SK-MEL-5 (cell line): Measurements from ENCODE around the gene ZNF565. TPM values are rescaled to one million over a fixed set of nuclear protein-coding genes. Genes with fewer than 3 reads are reported as not detected.
"Not testable (repeated sequence)": the region's sequence is repeated elsewhere in the genome, so short reads cannot be mapped to it uniquely, and the experiment has no call there.

Source experiments
- DNase-seq: peaks from one replicate; pipeline ENCODE4 v3.0.0-alpha.2; 2016; ENCODE audit warnings: low read depth, low spot score
- in situ Hi-C: cut with HindIII; loops from 2 replicates; pipeline ENCODE4 v1.10.0; 2016; ENCODE audit warnings: low sequenced_read_pairs, high pct_unique_total_duplicates, low pct_unique_long_range_greater_than_20kb
- total RNA-seq: library from RNA; depleted of rRNA; stranded (reverse); fragments of >200 nt; shearing (Covaris generic); gene quantifications from 2 replicates; pipeline ENCODE4 v1.2.3, GENCODE V29; 2014

The ZNF565 gene
- total RNA-seq, 1 experiment from 2014 or later = 2.6 TPM

DNA sequence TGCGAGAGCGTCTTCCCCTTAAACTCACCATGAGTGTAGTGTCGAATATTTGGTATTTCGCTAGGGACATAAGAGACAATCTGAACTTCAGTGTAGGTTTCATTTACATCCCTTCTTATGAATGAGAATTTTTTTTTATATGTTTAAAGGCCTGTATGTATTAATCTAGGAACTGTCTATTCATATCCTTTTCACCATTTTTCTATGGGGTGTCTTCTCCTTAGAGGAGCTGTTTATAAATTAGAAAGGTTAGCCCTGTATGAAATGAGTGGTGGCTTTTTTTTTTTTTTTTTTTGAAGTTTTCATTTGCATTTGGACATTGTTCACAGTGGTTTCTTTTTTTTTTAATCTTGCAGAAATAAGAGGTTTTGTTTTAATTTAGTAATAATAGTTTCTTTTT is 8.0 kb upstream of the ZNF565 start:
- DNase-seq = no peak
- in situ Hi-C loops = no loop called here

DNA sequence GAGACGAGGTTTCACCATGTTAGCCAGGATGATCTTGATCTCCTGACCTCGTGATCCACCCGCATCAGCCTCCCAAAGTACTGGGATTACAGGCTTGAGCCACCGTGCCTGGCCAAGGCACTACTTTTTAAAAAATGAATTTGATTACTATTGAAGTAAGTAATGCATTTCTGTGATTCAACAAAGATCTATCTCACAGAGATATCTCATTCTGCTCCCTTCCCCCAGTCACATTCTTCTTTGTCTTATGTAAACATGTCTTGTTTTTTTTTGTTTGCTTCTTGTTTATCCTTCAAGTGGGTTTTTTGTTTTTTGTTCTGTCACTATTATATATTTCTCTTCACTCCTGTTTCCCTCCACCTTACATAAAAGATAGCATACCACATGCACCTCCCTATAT is 7.0 kb upstream of the ZNF565 start:
- in situ Hi-C loops = no loop called here
- DNase-seq = no peak

DNA sequence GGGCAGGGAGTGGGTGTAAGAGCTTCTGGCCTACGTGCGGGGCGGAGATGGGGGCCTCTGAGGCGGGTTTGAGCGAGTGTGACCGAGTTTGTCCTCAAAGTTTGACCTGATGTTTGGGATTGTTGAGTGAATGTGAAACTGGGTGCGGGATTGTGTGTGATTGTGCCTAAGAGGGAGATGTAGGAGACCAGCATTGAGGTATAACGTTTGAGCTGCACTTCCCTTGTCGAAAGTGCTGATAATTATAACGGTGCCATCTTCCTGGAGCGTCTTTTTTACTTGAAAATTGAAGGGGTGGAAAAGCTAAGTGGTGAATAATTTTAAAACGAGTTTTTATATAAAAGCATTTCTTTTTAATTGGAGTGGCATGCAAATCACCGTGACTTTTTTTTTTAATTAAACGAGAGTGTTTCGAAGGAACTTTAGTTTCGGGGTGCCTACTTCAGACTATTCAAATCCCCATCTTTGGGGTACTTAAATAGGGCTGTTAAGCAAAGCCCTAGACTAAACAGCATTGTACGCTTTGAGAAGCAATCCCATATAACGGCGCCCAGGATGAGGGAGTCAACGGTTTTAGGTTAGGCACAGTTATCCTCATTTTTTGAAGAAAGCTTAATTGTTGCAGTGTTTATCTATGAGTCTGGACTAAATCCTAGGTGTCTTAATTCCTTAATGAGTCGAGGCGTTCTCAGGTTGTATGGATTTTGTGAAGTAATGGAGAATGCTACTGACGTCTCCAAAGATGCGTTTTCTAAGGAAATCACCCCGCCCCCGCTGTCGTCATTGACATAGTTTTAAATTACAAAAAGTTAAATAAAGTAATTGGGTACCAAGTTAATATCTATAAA is 1.0 kb upstream of the ZNF565 start:
- in situ Hi-C loops = no loop called here
- DNase-seq = peak; percentile 19

DNA sequence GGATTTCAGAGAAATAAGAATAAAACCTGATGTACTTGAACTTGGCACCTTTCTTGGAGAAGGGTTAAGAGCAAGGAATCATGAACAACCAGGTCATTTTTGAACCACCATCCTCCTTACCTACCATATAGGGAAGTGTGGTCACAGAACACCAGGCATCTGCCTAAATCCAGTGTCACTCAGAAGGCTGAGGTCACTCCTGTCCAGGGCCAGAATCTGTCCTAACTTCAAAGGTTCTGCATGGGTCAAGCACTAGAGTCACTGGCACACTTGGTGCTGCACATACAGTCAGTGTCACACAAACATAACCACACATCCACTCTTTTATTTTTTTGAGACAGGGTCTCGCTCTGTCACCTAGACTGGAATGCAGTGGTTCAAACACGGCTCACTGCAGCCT is 1.6 kb downstream of the ZNF565 start:
- DNase-seq = no peak
- in situ Hi-C loops = no loop called here

DNA sequence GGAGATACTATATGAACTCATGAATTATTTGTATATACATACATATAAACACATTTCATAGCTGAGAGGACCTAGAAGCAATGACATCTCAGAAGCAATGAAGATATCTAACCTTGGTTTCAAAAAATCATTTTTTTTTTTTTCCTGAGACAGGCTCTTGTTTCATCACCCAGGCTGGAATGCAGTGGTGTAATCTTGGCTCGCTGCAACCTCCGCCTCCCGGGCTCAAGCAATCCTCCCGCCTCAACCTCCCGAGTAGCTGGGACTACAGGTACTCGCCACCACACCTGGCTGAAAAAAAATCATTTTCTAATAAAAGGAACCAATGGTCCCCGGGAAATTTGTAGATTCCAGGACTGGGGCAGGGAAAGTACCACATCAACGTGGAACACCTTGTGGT is 4.0 kb downstream of the ZNF565 start:
- DNase-seq = no peak
- in situ Hi-C loops = no loop called here

DNA sequence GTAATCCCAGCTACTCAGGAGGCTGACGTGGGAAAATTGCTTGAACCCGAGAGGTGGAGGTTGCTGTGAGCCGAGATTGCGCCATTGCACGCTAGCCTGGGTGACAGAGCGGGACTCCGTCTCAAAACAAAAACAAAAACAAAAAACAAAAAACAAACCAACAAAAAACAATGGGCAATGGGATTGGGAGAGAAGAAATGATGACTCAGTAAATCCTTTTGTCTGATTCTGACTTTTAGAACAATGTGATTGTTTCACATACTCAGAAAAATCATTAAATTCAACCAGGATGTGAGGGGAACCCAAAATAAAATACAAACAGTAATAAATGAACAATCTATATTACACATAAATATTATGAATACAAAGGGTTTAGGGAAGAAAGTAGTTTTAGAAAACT is 5.1 kb downstream of the ZNF565 start:
- no peak for DNase-seq
- in situ Hi-C loops = no loop called here

DNA sequence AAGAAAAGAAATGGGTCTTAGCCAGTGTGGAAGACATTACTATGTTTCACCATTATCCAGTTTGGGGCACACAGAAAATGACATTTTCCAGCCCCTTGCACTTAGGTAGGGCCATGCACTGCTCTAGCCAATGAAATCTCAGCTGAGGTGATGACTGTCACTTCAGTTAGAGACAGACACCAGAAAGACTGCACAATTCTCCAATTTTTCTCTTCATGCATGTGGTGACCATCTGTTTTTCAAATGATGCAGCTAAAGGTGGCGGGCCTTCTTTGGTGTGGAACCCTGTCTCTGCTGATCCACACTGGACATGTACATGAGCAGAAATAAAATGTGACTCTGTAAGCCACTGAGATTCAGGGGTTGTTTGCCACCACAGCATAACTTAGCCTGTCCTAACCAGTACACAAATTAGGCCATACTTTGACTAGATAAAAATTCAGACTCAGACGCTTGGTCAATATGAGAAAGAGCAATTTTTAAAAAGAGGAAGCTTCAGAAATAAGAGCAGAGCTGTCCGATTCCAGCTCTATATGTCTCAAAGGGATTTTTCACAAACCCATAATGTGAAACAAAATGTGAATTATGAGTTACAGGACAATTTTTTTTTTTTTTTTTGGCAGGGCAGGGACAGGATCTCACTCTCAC is 6.7 kb downstream of the ZNF565 start:
- no peak for DNase-seq
- in situ Hi-C loops = no loop called here

DNA sequence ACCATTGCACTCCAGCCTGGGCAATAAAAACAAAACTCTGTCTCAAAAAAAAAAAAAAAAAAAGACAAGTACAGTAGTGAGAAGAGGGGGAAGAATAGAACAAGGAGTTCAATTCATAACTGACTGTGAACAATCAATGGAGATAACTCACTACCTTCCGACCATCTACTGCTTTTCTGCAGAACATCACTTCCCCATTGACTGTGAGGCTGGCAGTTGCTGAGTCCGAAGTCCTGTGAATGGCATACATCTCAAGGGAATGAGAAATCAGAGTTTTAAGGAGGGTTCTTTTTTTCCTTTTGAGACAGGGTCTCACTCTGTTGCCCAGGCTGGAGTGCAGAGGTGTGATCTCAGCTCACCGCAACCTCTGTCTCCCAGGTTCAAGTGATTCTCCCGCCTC is 11.2 kb downstream of the ZNF565 start:
- DNase-seq = peak; percentile 29
- in situ Hi-C loops = no loop called here

DNA sequence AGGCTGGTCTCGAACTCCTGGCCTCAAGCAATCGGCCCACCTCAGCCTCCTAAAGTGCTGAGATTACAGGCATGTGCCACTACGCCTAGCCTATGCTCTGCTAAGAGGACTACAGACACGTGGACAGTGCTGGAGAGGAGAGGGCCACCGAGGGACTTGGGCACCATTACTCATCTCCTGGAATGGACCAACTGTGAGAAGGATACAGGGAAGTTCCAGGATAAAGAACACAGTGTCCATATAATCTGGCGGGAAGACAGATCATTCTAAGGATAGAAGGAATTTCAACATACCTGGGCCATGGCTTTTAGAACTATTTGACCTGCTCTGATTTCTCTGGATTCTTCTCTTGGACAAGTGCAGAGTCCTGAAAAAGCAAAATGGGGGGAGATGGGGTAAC is 12.8 kb downstream of the ZNF565 start:
- DNase-seq = no peak
- in situ Hi-C loops = no loop called here

DNA sequence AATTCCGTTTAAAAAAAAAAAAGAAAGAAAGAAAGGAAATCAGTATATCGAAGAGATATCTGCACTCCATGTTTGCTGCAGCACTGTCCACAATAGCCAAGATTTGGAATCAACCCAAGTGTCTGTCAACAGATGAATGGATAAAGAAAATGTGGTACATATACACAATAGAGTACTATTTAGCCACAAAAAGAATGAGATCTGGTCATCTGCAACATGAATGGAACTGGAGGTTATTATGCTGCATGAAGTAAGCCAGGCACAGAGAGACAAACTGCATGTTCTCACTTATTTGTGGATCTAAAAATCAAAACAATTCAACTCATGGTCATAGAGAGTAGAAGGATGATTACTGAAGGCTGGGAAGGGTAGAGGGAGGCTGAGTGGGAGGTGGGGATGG is 16.3 kb downstream of the ZNF565 start:
- in situ Hi-C loops = no loop called here
- peak; percentile 43 for DNase-seq

DNA sequence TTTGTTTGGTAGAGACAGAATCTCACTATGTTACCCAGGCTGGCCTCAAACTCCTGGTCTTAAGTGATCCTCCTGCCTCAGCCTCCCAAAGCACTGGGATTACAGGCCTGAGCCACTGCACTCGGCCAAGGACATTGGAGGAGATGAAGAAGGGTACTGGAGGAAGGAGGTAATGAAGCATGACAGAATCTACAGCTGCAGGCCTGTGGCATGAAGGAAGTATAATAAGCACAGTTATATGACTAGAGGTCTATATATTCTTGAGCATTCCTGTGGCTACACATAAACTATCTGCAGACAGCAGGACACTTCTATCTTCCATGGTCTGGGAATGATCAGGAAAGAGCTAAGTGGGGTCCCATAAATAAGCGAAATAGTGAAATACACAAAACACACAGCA is 18.2 kb downstream of the ZNF565 start:
- no peak for DNase-seq
- in situ Hi-C loops = no loop called here

DNA sequence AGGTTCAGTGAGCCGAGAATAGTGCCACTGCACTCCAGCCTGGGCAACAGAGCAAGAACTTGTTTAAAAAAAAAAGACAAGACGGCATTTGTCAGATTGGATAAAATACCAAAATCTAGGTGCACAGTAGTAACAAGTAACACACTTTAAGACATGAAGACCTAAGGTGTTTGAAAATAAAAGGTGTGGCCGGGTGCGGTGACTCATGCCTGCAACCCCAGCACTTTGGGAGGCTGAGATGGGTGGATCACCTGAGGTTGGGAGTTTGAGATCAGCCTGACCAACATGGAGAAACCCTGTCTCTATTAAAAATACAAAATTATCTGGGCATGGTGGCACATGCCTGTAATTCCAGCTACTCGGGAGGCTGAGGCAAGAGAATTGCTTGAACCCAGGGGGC is 27.7 kb downstream of the ZNF565 start:
- in situ Hi-C loops, DNase-seq: not testable (repeated sequence)

DNA sequence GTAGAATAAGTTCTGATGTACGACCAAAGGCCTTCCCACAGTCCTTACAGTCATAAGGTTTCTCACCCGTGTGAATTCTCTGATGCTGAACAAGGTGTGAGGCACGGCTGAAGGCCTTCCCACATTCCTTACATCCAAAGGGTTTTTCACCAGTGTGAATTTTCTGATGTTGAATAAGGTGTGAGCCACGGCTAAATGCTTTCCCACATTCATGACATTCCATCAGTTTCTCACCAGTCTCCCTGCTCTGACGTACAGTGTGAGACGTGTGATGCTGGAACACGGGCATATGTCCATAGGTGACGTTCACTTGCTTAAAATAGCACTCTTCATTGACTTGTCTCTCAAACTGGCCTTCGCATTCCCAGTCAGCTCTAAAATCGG is 31.2 kb downstream of the ZNF565 start:
- no peak for DNase-seq
- in situ Hi-C loops = no loop called here

DNA sequence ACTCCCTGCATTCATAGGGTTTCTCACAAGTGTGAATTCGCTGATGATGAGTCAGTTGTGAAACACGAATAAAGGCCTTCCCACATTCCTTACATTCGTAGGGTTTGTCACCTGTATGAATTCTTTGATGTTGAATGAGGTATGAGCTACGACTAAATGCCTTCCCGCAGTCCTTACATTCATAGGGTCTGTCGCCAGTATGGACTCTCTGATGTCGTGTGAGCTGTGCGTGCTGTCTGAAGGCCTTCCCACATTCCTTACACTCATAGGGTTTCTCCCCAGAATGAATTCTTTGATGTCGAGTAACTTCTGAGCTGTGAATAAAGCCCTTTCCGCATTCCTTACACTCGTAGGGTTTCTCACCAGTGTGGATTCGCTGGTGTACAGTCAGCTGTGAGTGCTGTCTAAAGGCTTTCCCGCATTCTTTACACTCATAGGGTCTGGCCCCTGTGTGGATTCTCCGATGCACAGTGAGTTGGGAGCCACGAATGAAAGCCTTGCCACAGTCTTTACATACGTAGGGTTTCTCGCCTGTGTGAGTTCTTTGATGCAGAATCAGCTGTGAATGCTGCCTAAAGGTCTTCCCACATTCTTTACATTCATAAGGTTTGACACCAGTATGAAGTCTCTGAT is 31.7 kb downstream of the ZNF565 start:
- DNase-seq = no peak
- in situ Hi-C loops = no loop called here

DNA sequence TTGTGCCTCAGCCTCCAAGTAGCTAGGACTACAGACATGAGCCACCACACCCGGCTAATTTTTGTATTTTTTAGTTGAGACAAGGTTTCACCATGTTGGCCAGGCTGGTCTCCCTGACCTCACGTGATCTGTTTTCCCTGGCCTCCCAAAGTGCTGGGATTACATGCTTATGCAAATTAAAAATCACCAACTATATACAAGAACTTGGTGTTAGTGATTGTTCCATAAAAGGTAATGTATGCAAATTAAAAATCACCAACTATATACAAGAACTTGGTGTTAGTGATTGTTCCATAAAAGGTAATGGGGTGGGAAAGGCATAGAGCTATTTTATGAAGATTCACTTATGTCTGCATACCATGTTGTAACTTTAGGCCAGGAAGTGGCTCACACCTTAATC is 35.4 kb downstream of the ZNF565 start:
- in situ Hi-C loops = not testable (repeated sequence)

DNA sequence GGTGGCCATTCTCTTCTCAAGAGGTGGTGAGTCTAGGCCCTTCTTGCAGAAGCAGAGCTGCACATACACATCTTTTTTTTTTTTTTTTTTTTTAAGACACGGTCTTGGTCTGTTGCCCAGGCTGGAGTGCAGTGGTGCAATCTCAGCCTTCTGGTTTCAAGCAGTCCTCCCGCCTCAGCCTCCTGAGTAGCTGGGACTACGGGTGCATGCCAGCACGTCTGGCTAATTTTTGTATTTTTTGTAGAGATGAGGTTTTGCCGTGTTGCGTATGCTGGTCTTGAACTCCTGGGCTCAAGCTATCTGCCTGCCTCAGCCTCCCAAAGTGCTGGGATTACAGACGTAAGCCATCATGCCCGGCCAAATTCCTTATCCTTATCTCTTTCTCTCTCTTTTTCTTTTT is 40.6 kb downstream of the ZNF565 start:
- DNase-seq, in situ Hi-C loops: not testable (repeated sequence)

More for the DNA sequence above, 35.4 kb downstream of the ZNF565 start:
- DNase-seq = not testable (repeated sequence)

DNA sequence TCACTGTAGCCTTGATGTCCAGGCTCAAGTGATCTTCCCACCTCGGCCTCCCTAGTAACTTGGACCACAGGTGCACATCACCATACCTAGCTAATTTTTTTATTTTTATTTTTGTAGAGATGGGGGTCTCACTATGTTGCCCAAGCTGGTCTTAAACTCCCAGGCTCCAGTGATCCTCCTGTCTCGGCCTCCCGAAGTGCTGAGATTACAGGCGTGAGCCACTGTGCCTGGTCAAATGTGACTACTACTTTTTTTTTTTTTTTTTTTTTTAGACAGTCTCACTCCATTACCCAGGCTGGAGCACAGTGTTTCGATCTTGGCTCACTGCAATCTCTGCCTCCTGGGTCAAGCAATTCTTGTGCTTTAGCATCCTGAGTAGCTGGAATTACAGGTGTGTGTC is 41.6 kb downstream of the ZNF565 start:
- DNase-seq = no peak
- in situ Hi-C loops = no loop called here

DNA sequence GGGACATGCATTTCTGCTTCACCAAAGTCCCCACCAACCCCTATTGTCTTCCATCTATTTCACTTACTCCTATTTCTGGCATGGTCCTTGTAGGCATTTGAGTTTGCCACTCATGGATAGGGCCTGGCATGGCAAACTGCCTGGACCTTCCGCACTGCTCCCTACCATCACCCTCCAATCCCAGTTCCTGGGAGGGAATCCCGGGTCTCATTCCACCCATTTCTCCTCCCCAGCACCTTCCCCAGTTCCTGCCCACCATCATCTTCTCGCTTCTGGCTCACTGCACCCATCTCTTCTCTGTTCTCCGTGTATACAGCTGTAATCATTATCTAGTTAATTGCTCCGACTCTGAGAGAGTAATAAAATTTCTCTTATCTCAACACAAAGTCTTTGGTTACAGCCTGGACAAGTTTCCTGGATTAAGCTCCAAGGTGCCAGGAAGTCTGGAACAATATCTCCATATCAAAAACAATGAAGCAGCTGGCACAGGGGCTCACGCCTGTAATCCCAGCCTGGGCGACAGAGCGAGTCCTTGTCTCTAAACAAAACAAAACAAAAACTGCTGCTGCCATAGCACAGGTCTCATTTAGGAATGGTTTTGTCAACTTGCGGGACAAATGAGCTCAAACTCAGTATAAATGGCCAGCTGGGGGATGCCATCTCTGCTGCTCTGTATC is 45.2 kb downstream of the ZNF565 start:
- in situ Hi-C loops = no loop called here
- DNase-seq = no peak
